H1 (cell line): Measurements from ENCODE around the gene SHC1. TPM values are rescaled to one million over a fixed set of nuclear protein-coding genes. Genes with fewer than 3 reads are reported as not detected.
A peak's percentile ranks its signal among the peaks of the same experiment; 100 is the strongest.

Experiments used
- CTCF ChIA-PET: fragments of 300-600 bp; sonication (Branson Sonifier 250); formaldehyde crosslinking; loops from one replicate; lab custom pipeline; 2021; ENCODE audit not compliant: partially characterized antibody; lab: Charles Lee
- POLR2A ChIA-PET: fragments of 300-600 bp; sonication (Branson Sonifier 250); formaldehyde crosslinking; loops from one replicate; lab custom pipeline; 2021; ENCODE audit warnings: inconsistent platforms; ENCODE audit not compliant: partially characterized antibody; lab: Charles Lee
- DNase-seq, 2 experiments: peaks; one replicate each; pipeline versions ENCODE4 v3.0.0 to v3.0.0-alpha.2; 2010 to 2022; ENCODE audit warnings: low spot score in 2 of 2, low read depth in 1 of 2, mixed read lengths in 1 of 2
- FAIRE-seq: peaks from 2 replicates; lab custom pipeline; 2011; peaks lifted over from hg19 to GRCh38; lab: Jason Lieb, UNC
- H2AFZ ChIP-seq: 2 replicates; pipeline ENCODE4 v1.8.1; 2012; ENCODE audit warnings: low read length, inconsistent platforms
- H2AK5ac ChIP-seq: 2 replicates; pipeline ENCODE4 v1.6.1; 2013; ENCODE audit warnings: low read depth, low read length
- H2BK120ac ChIP-seq: replicated peaks from 2 replicates; pipeline ENCODE3; 2013; ENCODE audit warnings: low read depth, low read length, inconsistent platforms
- H2BK12ac ChIP-seq: 2 replicates; pipeline ENCODE4 v1.6.1; 2013; ENCODE audit warnings: low read depth, low read length
- H2BK15ac ChIP-seq: 2 replicates; pipeline ENCODE4 v1.6.1; 2013; ENCODE audit warnings: low read length
- H2BK20ac ChIP-seq: 2 replicates; pipeline ENCODE4 v1.6.1; 2013; ENCODE audit warnings: low read length
- H2BK5ac ChIP-seq: 2 replicates; pipeline ENCODE4 v1.6.1; 2013; ENCODE audit warnings: low read depth, low read length
- H3K14ac ChIP-seq: 2 replicates; pipeline ENCODE4 v1.6.1; 2013; ENCODE audit warnings: inconsistent platforms; ENCODE audit not compliant: insufficient read length
- H3K18ac ChIP-seq: 2 replicates; pipeline ENCODE4 v1.6.1; 2013; ENCODE audit warnings: low read length; ENCODE audit errors: extremely low read depth
- H3K23ac ChIP-seq: 2 replicates; pipeline ENCODE4 v1.6.1; 2013; ENCODE audit warnings: inconsistent platforms; ENCODE audit not compliant: insufficient read length
- H3K23me2 ChIP-seq: 2 replicates; pipeline ENCODE4 v1.6.1; 2013; ENCODE audit warnings: low read depth, low read length
- H3K27ac ChIP-seq: 2 replicates; pipeline ENCODE4 v1.6.1; 2011; ENCODE audit warnings: low read depth, low read length, inconsistent platforms
- H3K27me3 ChIP-seq, 4 experiments: replicated peaks in 1 of 4; 1 replicate in 1 of 4; 2 replicates in 3 of 4; pipeline versions ENCODE4 v1.6.1 to v1.8.1; 2011 to 2013; ENCODE audit warnings: low read length in 3 of 4, mild to moderate bottlenecking in 3 of 4, inconsistent platforms in 2 of 4, mixed read lengths in 2 of 4, moderate library complexity in 1 of 4; ENCODE audit not compliant: control insufficient read depth in 3 of 4, insufficient read depth in 3 of 4; ENCODE audit errors: extremely low read depth in 1 of 4
- H3K36me3 ChIP-seq, 4 experiments: 2 replicates each; pipeline versions ENCODE4 v1.6.1 to v1.8.1; 2011 to 2013; ENCODE audit warnings: mild to moderate bottlenecking in 4 of 4, low read length in 3 of 4, moderate library complexity in 2 of 4, control low read depth in 1 of 4, inconsistent platforms in 1 of 4; ENCODE audit not compliant: insufficient read depth in 4 of 4, control insufficient read depth in 2 of 4
- H3K4ac ChIP-seq: replicated peaks from 2 replicates; pipeline ENCODE3; 2013; ENCODE audit warnings: low read length, low read depth, mixed read lengths, inconsistent platforms; ENCODE audit not compliant: insufficient read length
- H3K4me1 ChIP-seq, 4 experiments: replicated peaks in 1 of 4; 1 replicate in 1 of 4; 2 replicates in 3 of 4; pipeline versions ENCODE4 v1.6.1 to v1.8.1; 2011 to 2013; ENCODE audit warnings: low read length in 3 of 4, inconsistent platforms in 2 of 4, mixed read lengths in 1 of 4; ENCODE audit not compliant: insufficient read depth in 4 of 4, control insufficient read depth in 3 of 4
- H3K4me2 ChIP-seq, 2 experiments: 2 replicates each; pipeline versions ENCODE4 v1.6.1 to v1.8.1; 2011 to 2013; ENCODE audit warnings: low read depth in 2 of 2, low read length in 2 of 2, control low read depth in 1 of 2, inconsistent platforms in 1 of 2, mild to moderate bottlenecking in 1 of 2; ENCODE audit not compliant: insufficient read depth in 1 of 2
- H3K4me3 ChIP-seq, 4 experiments: fragments of 200-600, 300-600 bp in 1 of 4; sonication (generic), shearing (Covaris generic), sonication (Bioruptor Twin) in 1 of 4; 2 replicates each; pipeline versions ENCODE4 v1.5.1 to v1.8.1; 2011 to 2016; ENCODE audit warnings: low read length in 4 of 4, low read depth in 3 of 4, control low read depth in 2 of 4, inconsistent platforms in 2 of 4, mild to moderate bottlenecking in 2 of 4, mixed read lengths in 1 of 4, moderate library complexity in 1 of 4; ENCODE audit not compliant: insufficient read depth in 2 of 4; ENCODE audit errors: extremely low read depth in 1 of 4
- H3K56ac ChIP-seq: replicated peaks from 2 replicates; pipeline ENCODE3; 2013; ENCODE audit warnings: low read depth, mild to moderate bottlenecking, mixed read lengths, low read length, inconsistent platforms; ENCODE audit not compliant: insufficient read length
- H3K79me1 ChIP-seq: 2 replicates; pipeline ENCODE4 v1.6.1; 2013; ENCODE audit warnings: low read depth, low read length, control low read depth
- H3K79me2 ChIP-seq, 2 experiments: 2 replicates each; pipeline versions ENCODE4 v1.6.1 to v1.8.1; 2012 to 2013; ENCODE audit warnings: low read length in 2 of 2, mild to moderate bottlenecking in 2 of 2, inconsistent platforms in 1 of 2; ENCODE audit not compliant: insufficient read depth in 2 of 2, control insufficient read depth in 1 of 2
- H3K9ac ChIP-seq, 4 experiments: replicated peaks in 1 of 4; 1 replicate in 1 of 4; 2 replicates in 3 of 4; pipeline versions ENCODE4 v1.6.1 to v1.8.1; 2011 to 2013; ENCODE audit warnings: low read depth in 3 of 4, low read length in 3 of 4, control low read depth in 2 of 4, mild to moderate bottlenecking in 2 of 4, moderate library complexity in 2 of 4, inconsistent platforms in 1 of 4; ENCODE audit errors: extremely low read depth in 1 of 4
- H3K9me3 ChIP-seq, 2 experiments: 2 replicates each; pipeline versions ENCODE4 v1.6.1 to v1.8.1; 2012 to 2013; ENCODE audit warnings: mild to moderate bottlenecking in 2 of 2, moderate library complexity in 2 of 2, control low read depth in 1 of 2, inconsistent platforms in 1 of 2, low read depth in 1 of 2, low read length in 1 of 2, mixed read lengths in 1 of 2; ENCODE audit not compliant: insufficient read depth in 2 of 2
- H4K20me1 ChIP-seq, 2 experiments: replicated peaks in 1 of 2; 2 replicates each; pipeline versions ENCODE3 to v1.8.1; 2011 to 2013; ENCODE audit warnings: inconsistent platforms in 2 of 2, low read length in 2 of 2, mild to moderate bottlenecking in 1 of 2; ENCODE audit not compliant: insufficient read depth in 2 of 2, control insufficient read depth in 1 of 2
- H4K5ac ChIP-seq: 2 replicates; pipeline ENCODE4 v1.6.1; 2013; ENCODE audit warnings: low read length, low read depth, mixed read lengths, inconsistent platforms; ENCODE audit not compliant: insufficient read length
- H4K8ac ChIP-seq: 2 replicates; pipeline ENCODE4 v1.8.0; 2013; ENCODE audit warnings: mild to moderate bottlenecking, moderate library complexity, low read length, inconsistent platforms; ENCODE audit not compliant: insufficient read depth; ENCODE audit errors: extremely low read depth
- H4K91ac ChIP-seq: replicated peaks from 2 replicates; pipeline ENCODE3; 2013; ENCODE audit warnings: low read length, mixed read lengths, inconsistent platforms; ENCODE audit not compliant: insufficient read length
- CEBPB ChIP-seq: IDR thresholded peaks from 2 replicates; pipeline ENCODE4 v1.6.1; 2012; ENCODE audit warnings: low read depth, low read length
- HDAC2 ChIP-seq, 2 experiments: fragments of 300-600 bp in 1 of 2; sonication (generic) in 1 of 2; IDR thresholded peaks; 2 replicates each; pipeline ENCODE4 v1.6.1; 2011 to 2012; ENCODE audit warnings: low read depth in 2 of 2, low read length in 2 of 2, mild to moderate bottlenecking in 2 of 2, moderate library complexity in 2 of 2, borderline replicate concordance in 1 of 2, inconsistent platforms in 1 of 2
- JUND ChIP-seq: IDR thresholded peaks from 2 replicates; pipeline ENCODE4 v1.6.1; 2011; ENCODE audit warnings: mild to moderate bottlenecking, improper control_type of control experiment, low read length
- POLR2A ChIP-seq, 2 experiments: IDR thresholded peaks; 1 replicate in 1 of 2; 2 replicates in 1 of 2; pipeline ENCODE4 v1.6.1; 2011; ENCODE audit warnings: low read depth in 2 of 2, low read length in 2 of 2, mild to moderate bottlenecking in 2 of 2; ENCODE audit errors: control extremely low read depth in 1 of 2
- POLR2AphosphoS5 ChIP-seq: IDR thresholded peaks from 2 replicates; pipeline ENCODE4 v1.6.1; 2011; ENCODE audit warnings: low read depth, low read length
- RAD21 ChIP-seq, 2 experiments: IDR thresholded peaks in 1 of 2; conservative IDR thresholded peaks in 1 of 2; 2 replicates each; pipeline ENCODE4 v1.6.1; 2011; ENCODE audit warnings: low read depth in 2 of 2, low read length in 2 of 2, improper control_type of control experiment in 1 of 2, inconsistent platforms in 1 of 2, mild to moderate bottlenecking in 1 of 2, moderate library complexity in 1 of 2
- SIX5 ChIP-seq: IDR thresholded peaks from 2 replicates; pipeline ENCODE4 v1.6.1; 2011; ENCODE audit warnings: mild to moderate bottlenecking, low read depth, low read length
- USF2 ChIP-seq: IDR thresholded peaks from 2 replicates; pipeline ENCODE4 v1.6.1; 2011; ENCODE audit warnings: low read length, improper control_type of control experiment
- WGBS, 2 experiments: shearing (Covaris generic) in 1 of 2; methylation state at CpG; one replicate each; pipeline versions ENCODE4 v1.1.6 to v1.1.7; 2013 to 2015; ENCODE audit warnings: low lambda C conversion rate in 2 of 2, mixed read lengths in 2 of 2, inconsistent platforms in 1 of 2, low coverage in 1 of 2, missing lambda C conversion rate in 1 of 2; ENCODE audit not compliant: insufficient replicate concordance in 2 of 2, insufficient coverage in 1 of 2, insufficient read length in 1 of 2; ENCODE audit errors: extremely low coverage in 1 of 2, missing lambda C conversion rate in 1 of 2; 5-methylcytosine and 5-hydroxymethylcytosine counted together
- polyA plus RNA-seq, 7 experiments: library from polyadenylated mRNA; depleted of rRNA in 3 of 7; stranded (reverse) in 5 of 7; unstranded in 2 of 7; fragments of >200 nt in 5 of 7; fragments of 200-250 nt in 2 of 7; gene quantifications; 1 replicate in 5 of 7; 2 replicates in 1 of 7; 4 replicates in 1 of 7; pipeline versions ENCODE4 v1.2.1 to v1.2.3, GENCODE V29; 2011 to 2013; ENCODE audit warnings: missing spikeins in 2 of 7, mixed read lengths in 2 of 7
- total RNA-seq: library from RNA; stranded (reverse); fragmentation: NEBNext Ultra II Directional; extraction: Animal tissue kit (Norgen Biotek cat#: 25700); gene quantifications from 2 replicates; pipeline ENCODE4 v1.2.1, GENCODE V29; 2021

SHC1 gene
- total and polyA plus RNA-seq, 2 of the 8 experiments (the other 6 are each of a cell fraction or from before 2014, with no cell fraction given) = 177 to 212 TPM

DNA sequence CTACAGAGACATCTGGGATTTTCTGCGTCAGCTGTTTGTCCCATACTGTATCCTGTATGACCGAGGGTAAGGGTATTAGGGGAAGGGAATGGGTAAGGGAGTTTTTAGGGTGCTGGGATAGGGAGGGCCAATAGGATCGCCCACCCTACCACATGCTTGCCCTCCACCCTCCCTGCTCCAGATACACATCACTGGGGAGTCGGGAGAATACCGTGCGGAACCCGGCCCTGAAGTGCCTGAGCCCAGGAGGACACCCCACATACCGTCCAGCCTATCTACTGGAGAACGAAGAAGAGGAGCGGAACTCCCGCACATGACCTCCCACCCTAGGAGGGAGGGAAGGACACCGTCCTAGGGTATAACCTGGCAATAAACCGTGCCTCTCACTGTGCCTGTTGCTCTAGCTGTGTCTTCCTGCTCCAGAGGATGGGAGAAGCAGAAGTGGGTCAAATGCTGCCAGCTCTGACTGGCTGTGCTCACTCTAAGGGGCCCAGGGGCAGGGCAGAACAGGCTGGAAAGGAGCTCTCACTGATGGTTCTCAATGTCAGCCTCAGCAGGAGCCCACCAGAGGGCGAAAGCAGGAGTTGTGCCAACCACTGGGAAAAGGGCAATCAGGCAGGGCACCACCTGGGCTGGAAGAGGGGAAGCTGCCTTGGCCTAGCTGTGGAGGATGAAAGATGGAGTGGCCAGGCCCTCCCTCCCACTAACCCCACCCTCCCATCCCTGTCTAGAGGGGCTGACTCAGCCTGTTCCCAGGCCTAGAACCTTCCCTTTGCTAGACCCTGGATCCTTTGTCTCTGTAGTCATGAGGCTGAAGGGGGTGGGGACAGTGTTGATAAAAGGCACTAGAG, 22.4 kb upstream of the SHC1 start:
- Histone ChIP-seq H3K4me2 (no peak overlapping the region), H2BK12ac (no peak overlapping the region), H2BK15ac (no peak overlapping the region), H3K56ac (no peak overlapping the region), H2BK120ac (no peak overlapping the region), H3K27me3 (no peaks in the 10 kb centered on the region), H3K4me3 (no peak overlapping the region), H3K4ac (no peak overlapping the region), H3K36me3 (peaks cover 9 to 33% (median 26%) of the 10 kb centered on the region in 4 experiments), H3K9ac (peak overlapping the region in 1 of 4 experiments; percentile 50; a peak in 2 of 7 replicates), H3K18ac (no peak overlapping the region), H3K79me2 (peaks cover 0 to 16% of the 10 kb centered on the region in 2 experiments; a peak in 2 of 4 replicates), H3K14ac (no peak overlapping the region), H4K91ac (no peak overlapping the region), H3K79me1 (peaks cover 4% of the 10 kb centered on the region; the same call in 1 of the 2 replicates), H3K4me1 (peaks cover 0 to 7% (median 3%) of the 10 kb centered on the region in 4 experiments; a peak in 3 of 7 replicates), H3K9me3 (no peaks in the 10 kb centered on the region), H3K27ac (peak overlapping the region; percentile 58; the same call in 1 of the 2 replicates), H2AFZ (no peak overlapping the region), H4K5ac (no peak overlapping the region), H2AK5ac (no peak overlapping the region; the same call in 1 of the 2 replicates), H2BK20ac (no peak overlapping the region), H3K23me2 (no peaks in the 10 kb centered on the region; the same call in 1 of the 2 replicates), H4K20me1 (peaks cover 10 to 17% of the 10 kb centered on the region in 2 experiments), H4K8ac (no peak overlapping the region), H2BK5ac (no peak overlapping the region), H3K23ac (no peak overlapping the region)
- WGBS, 2 experiments = 89% methylated on average over 14 of the region's 14 CpGs; no CpG with 5 or more reads in 1 of the 2 experiments
- ChIA-PET CTCF (interaction anchor here (1.1 to 14.0 kb wide), 11 partner anchors 11 to 180 kb away, joined by 3 to 334 read pairs (median 15); partner anchors contain the start of genes ADAM15, CKS1B, EFNA4 and FLAD1), POLR2A (interaction anchor here (0.6 to 42.8 kb wide), 15 partner anchors 11 to 461 kb away, joined by 3 to 702 read pairs (median 5); partner anchors contain the start of genes ADAM15, CKS1B, EFNA4 and FLAD1)
- DNase-seq = peak in 1 of 2 experiments; percentile 58
- FAIRE-seq = no peak
- no peak for TF ChIP-seq CEBPB
- TF ChIP-seq POLR2AphosphoS5 = peak; percentile 65
- TF ChIP-seq SIX5 = no peak
- no peak for TF ChIP-seq HDAC2 (IDR thresholded peaks at IDR 0.05; ENCODE audit: borderline replicate concordance in 1 of 2, low read depth in 2 of 2, low read length in 2 of 2)
- no peak for TF ChIP-seq USF2
- peak; percentile 12 to 33; a peak in 2 of 4 replicates for TF ChIP-seq RAD21 (IDR thresholded peaks at IDR 0.05 in 1 of 2, conservative IDR thresholded peaks at IDR 0.05 in 1 of 2; ENCODE audit: low read depth in 2 of 2, low read length in 2 of 2)
- TF ChIP-seq JUND = no peak
- peak; percentile 51 to 61 for TF ChIP-seq POLR2A (IDR thresholded peaks at IDR 0.05; ENCODE audit: control extremely low read depth in 1 of 2, low read depth in 2 of 2, low read length in 2 of 2)
